Esophagus (tissue), 2 donors: Measurements from ENCODE around the gene WNT2. TPM values are rescaled to one million over a fixed set of nuclear protein-coding genes. Genes with fewer than 3 reads are reported as not detected.
"Not testable (repeated sequence)": the region's sequence is repeated elsewhere in the genome, so short reads cannot be mapped to it uniquely, and the experiment has no call there.

Experiments used
- H3K27ac ChIP-seq, 2 donors: one replicate each; pipeline ENCODE4 v1.5.1; 2013; ENCODE audit warnings: low read depth in 2 of 2, mild to moderate bottlenecking in 2 of 2, inconsistent platforms in 1 of 2, low read length in 1 of 2, moderate library complexity in 1 of 2
- H3K27me3 ChIP-seq, 2 donors: one replicate each; pipeline ENCODE4 v1.6.1; 2013; ENCODE audit warnings: low read length in 2 of 2, control low read depth in 1 of 2, mild to moderate bottlenecking in 1 of 2; ENCODE audit not compliant: insufficient read depth in 2 of 2, control insufficient read depth in 1 of 2
- H3K36me3 ChIP-seq, 2 donors: one replicate each; pipeline ENCODE4 v1.6.1; 2013; ENCODE audit warnings: low read length in 1 of 2; ENCODE audit not compliant: control insufficient read depth in 2 of 2, insufficient read depth in 2 of 2
- H3K4me1 ChIP-seq, 2 donors: one replicate each; pipeline ENCODE4 v1.6.1; 2013; ENCODE audit warnings: low read length in 1 of 2; ENCODE audit not compliant: control insufficient read depth in 2 of 2, insufficient read depth in 2 of 2
- H3K4me3 ChIP-seq, 2 donors: one replicate each; pipeline ENCODE4 v1.5.1; 2013; ENCODE audit warnings: low read length in 2 of 2, mild to moderate bottlenecking in 2 of 2, low read depth in 1 of 2, moderate library complexity in 1 of 2
- H3K9me3 ChIP-seq, 2 donors: one replicate each; pipeline ENCODE4 v1.6.1; 2013; ENCODE audit warnings: mild to moderate bottlenecking in 2 of 2, low read depth in 1 of 2, low read length in 1 of 2, moderate library complexity in 1 of 2; ENCODE audit not compliant: control insufficient read depth in 2 of 2, insufficient read depth in 1 of 2
- WGBS, 2 donors: extraction: QIAGEN DNeasy Blood & Tissue Kit; methylation state at CpG; one replicate each; pipeline ENCODE4 v1.1.7; 2013; 5-methylcytosine and 5-hydroxymethylcytosine counted together
- polyA plus RNA-seq, 2 donors: library from polyadenylated mRNA; stranded (reverse); fragments of 200-250 nt; gene quantifications; one replicate each; pipeline ENCODE4 v1.2.3, GENCODE V29; 2013
- donor health status: healthy with polysubstance abuse.
- donor health status: Bipolar disorder and iron deficiency.

The WNT2 gene
- polyA plus RNA-seq, 2 donors = 0.02 TPM; not detected in 1

GRCh38 chr7:117250245-117250644, 72.6 kb downstream of the WNT2 start:
- Histone ChIP-seq H3K27me3 (no peaks in the 10 kb centered on the region), H3K9me3 (no peaks in the 10 kb centered on the region), H3K27ac (no peak overlapping the region), H3K4me3 (no peak overlapping the region), H3K4me1 (no peaks in the 10 kb centered on the region), H3K36me3 (no peaks in the 10 kb centered on the region)

DNA sequence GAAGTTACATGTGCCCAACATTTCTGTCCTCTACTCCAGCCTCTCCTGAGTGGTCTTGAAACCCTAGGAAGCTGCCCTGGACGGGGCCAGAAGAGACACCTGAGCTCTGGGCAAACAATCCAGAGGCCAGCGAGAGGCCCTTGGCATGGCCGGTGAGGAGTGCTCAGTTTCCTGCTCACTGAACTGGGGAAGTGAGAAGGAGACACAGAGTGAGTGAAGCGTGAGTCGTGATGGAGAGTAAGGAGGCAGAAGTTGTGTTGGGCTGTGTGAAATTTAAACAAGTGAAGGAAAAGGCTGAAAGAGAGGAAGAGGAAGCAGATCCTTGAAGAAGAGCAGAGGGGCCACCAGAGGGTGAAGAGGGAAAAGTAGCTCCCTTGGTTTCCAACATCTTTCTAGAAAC, 73.2 kb downstream of the WNT2 start:
- no peaks in the 10 kb centered on the region for H3K9me3 ChIP-seq
- no peaks in the 10 kb centered on the region for H3K4me1 ChIP-seq
- H3K36me3 ChIP-seq = no peaks in the 10 kb centered on the region
- no peak overlapping the region for H3K4me3 ChIP-seq
- WGBS, 2 donors = 78 to 84% methylated on average over 5 of the region's 5 CpGs
- no peaks in the 10 kb centered on the region for H3K27me3 ChIP-seq
- no peak overlapping the region for H3K27ac ChIP-seq

DNA sequence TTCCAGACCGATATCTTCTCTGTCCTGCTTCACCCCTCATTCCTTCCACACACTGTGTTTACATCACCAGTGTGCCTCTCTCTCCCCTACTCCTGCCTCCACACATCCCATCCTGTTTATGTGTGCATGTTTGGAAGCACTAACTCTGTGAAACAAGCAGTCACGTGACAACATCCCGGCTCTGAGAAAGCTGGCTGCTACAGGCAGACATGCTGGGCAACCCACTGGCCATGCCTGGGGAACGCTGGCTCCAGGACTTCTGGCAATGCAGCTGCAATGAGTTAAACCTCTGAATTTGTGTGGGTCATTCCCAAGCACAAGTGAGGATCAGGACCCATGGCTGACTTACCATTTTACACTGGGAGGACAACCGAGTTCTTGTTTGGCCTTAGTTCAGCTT, 74.0 kb downstream of the WNT2 start:
- no peaks in the 10 kb centered on the region for H3K36me3 ChIP-seq
- WGBS, 2 donors = 52 to 58% methylated on average over 5 of the region's 5 CpGs

GRCh38 chr7:117247809-117248208, 75.0 kb downstream of the WNT2 start:
- H3K9me3 ChIP-seq = no peaks in the 10 kb centered on the region
- H3K4me1 ChIP-seq = no peaks in the 10 kb centered on the region
- WGBS, 2 donors = 71 to 76% methylated on average over 4 of the region's 4 CpGs
- H3K27ac ChIP-seq = no peak overlapping the region
- no peaks in the 10 kb centered on the region for H3K36me3 ChIP-seq
- no peak overlapping the region for H3K4me3 ChIP-seq
- no peaks in the 10 kb centered on the region for H3K27me3 ChIP-seq

More for the DNA sequence above, 74.0 kb downstream of the WNT2 start:
- H3K27me3 ChIP-seq = no peaks in the 10 kb centered on the region
- no peak overlapping the region for H3K27ac ChIP-seq
- no peak overlapping the region for H3K4me3 ChIP-seq
- H3K9me3 ChIP-seq = no peaks in the 10 kb centered on the region
- H3K4me1 ChIP-seq = no peaks in the 10 kb centered on the region

- H3K36me3 ChIP-seq, H3K9me3 ChIP-seq, H3K4me1 ChIP-seq, H3K27ac ChIP-seq, H3K27me3 ChIP-seq, H3K4me3 ChIP-seq: not testable (repeated sequence)
- WGBS, 2 donors = 90 to 96% methylated on average over 2 of the region's 2 CpGs
Measured at GRCh38 chr7:117245703-117246102, 77.2 kb downstream of the WNT2 start.

- no peaks in the 10 kb centered on the region for H3K27me3 ChIP-seq
- H3K4me1 ChIP-seq = no peaks in the 10 kb centered on the region
- H3K36me3 ChIP-seq = no peaks in the 10 kb centered on the region
- H3K4me3 ChIP-seq = no peak overlapping the region
- H3K9me3 ChIP-seq = no peaks in the 10 kb centered on the region
- no peak overlapping the region for H3K27ac ChIP-seq
- WGBS, 2 donors = 67 to 72% methylated on average over 3 of the region's 3 CpGs
Measured at GRCh38 chr7:117243390-117243789, 79.5 kb downstream of the WNT2 start.

- no peaks in the 10 kb centered on the region for H3K36me3 ChIP-seq
- H3K9me3 ChIP-seq = no peaks in the 10 kb centered on the region
- H3K4me3 ChIP-seq = no peak overlapping the region
- no peaks in the 10 kb centered on the region for H3K4me1 ChIP-seq
- WGBS, 2 donors = 88 to 89% methylated on average over 4 of the region's 4 CpGs
- no peak overlapping the region for H3K27ac ChIP-seq
- no peaks in the 10 kb centered on the region for H3K27me3 ChIP-seq
Measured at GRCh38 chr7:117241088-117241487, 81.8 kb downstream of the WNT2 start.

- no peaks in the 10 kb centered on the region for H3K4me1 ChIP-seq
- no peaks in the 10 kb centered on the region for H3K9me3 ChIP-seq
- no peaks in the 10 kb centered on the region for H3K36me3 ChIP-seq
- no peak overlapping the region for H3K4me3 ChIP-seq
- H3K27me3 ChIP-seq = no peaks in the 10 kb centered on the region
- 81 to 85% methylated on average over 7 of the region's 7 CpGs for WGBS, 2 donors
- no peak overlapping the region for H3K27ac ChIP-seq
Measured at GRCh38 chr7:117238937-117239336, 83.9 kb downstream of the WNT2 start.

- 85% methylated on average over 7 of the region's 7 CpGs for WGBS, 2 donors
- Histone ChIP-seq H3K4me1 (no peaks in the 10 kb centered on the region), H3K9me3 (no peaks in the 10 kb centered on the region), H3K27me3 (no peaks in the 10 kb centered on the region), H3K4me3 (no peak overlapping the region), H3K36me3 (no peaks in the 10 kb centered on the region), H3K27ac (no peak overlapping the region)
Measured at GRCh38 chr7:117238472-117238871, 84.4 kb downstream of the WNT2 start.

DNA sequence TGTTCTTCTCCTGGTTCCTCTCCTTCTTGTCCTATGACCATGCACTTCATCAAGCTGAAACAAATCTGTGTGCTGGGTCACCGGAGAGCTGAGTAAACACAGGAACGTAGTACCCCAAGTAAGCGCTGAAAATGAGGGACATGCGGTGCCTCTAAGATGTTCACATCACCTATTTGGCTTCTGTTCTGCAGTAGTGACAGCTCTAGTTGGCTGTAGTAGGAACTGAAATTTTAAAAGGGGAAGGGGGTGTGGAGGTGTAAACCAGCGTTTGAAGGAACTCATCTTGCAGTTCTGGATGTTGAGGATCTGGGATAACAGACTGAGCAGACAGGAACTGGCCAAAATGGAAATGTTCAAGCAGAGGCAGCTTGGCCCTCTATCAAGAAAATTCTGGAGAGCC, 85.2 kb downstream of the WNT2 start:
- Histone ChIP-seq H3K36me3 (no peaks in the 10 kb centered on the region), H3K27me3 (no peaks in the 10 kb centered on the region), H3K9me3 (no peaks in the 10 kb centered on the region), H3K27ac (no peak overlapping the region), H3K4me3 (no peak overlapping the region), H3K4me1 (no peaks in the 10 kb centered on the region)
- WGBS, 2 donors = 70 to 80% methylated on average over 5 of the region's 5 CpGs
